GM19351 (cell line): ENCODE measurements around the gene SPATA21.

Experiments used
- ATAC-seq: cut with Tn5 transposase; IDR thresholded peaks from one replicate; pipeline ENCODE4 v1.9.1; 2021; ENCODE audit warnings: mild to moderate bottlenecking, moderate library complexity; ENCODE audit not compliant: unreplicated experiment

The SPATA21 gene

DNA sequence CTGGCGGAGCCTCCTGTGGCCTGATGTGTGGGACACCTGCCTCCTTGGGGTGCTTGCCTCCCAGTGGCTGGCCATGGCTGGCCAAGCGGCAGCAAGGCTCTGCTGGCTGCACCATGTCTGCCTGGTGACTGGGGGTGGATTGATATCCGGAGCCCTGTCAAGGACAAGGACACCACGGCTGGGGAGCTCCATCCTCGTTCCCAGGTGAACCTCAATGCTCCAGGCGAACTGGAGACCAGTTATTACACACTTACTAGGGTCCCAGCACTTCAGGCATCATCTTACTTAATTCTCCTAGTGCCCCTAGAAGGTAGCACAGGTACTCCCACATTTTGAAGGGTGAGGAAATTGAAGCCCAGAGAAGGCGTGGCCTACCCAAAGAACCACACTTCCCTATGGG is 15.2 kb downstream of the SPATA21 start:
- no peak for ATAC-seq

DNA sequence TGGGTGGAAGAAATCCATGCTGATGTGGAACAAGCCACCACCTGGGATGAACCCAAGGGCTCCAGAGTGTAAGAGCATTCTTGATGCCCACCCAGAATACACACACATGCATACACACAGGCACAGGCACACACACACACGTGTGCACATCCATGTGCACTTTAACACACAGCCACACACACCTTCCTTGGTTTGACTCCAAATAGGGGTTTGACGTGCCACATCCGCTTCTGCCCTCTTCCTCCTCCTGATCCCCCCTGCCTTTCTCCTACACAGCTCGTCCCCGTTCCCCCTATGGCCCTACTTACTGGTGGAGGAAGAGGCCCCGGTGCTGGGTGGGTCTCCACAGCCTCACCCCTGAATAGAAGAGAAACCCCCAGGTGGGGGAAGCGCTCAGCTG is 16.0 kb downstream of the SPATA21 start:
- ATAC-seq, result no peak

DNA sequence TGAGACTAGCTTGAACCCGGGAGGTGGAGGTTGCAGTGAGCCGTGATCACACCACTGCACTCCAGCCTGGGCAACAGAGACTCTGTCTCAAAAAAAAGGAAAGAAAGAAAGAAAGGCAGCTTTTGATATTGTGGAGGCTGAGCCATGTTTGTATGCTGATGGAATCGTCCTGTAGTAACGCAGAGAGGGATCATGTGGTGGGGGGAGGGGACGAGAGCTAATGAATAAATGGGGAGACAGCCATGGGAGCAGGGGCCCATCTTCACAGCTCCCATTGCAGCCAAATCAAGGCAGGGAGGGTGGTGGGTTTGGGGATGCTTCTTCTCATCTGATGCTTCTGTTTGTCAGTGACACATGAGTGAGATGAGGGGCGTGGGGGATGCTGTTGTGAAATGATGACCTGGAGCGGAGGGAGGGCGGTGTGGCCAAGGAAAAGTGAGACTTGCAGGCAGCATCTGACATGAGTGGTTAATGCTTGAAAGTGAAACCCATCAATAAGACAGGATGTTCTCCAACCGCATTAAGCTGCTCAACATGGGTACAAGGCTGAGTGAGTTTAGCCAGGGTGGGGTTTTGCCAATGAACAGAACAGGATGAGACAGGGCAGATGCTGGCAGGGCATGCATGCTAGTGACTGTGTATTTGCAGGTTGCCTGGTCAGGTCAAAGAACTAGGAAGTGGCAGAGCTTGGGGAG is 16.7 kb downstream of the SPATA21 start:
- ATAC-seq, result peak; percentile 64

DNA sequence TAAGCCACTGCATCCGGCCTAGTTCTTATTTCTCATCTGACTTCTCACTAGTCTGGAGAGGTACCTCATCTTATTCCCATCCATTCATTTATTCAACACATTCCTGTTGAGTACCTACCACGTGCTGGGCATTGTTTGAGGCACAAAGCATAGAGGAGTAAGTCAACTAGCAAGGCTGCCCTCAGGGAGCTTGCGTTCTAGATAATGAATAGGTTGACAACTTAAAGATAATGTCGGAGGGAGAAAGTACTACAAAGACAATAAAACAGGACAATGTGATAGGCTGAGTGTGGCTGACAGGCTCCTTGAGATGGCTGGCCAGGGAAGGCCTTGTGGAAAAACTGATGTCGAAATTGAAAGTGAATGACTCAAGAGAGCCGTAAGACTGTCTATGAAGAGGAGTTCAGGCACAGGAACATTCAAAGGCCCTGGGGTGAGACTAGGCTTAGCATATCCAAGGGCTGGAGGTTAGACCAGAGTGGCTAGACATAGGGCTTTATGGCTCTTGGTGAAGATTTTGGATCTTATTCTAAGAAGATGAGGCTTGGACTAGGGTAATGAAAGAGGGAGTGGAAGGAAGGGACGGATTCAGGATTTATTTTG is 18.3 kb downstream of the SPATA21 start:
- ATAC-seq, result no peak

DNA sequence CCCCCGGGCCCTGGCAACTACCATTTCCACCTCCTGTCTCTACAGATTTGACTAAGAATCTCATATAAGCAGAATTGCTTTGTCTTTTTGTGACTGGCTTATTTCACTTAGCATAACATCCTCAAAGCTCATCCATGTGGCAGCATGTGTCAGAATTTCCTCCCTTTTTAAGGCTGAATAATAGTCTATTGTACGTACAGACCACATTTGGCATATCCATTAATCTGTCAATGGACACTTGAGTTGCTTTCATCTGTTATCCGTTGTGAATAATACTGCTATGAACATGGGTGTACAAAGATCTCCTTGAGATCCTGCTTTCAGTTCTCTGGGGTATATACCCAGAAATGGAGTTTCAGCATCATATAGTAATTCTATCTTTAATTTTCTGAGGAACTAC is 24.0 kb downstream of the SPATA21 start:
- no peak for ATAC-seq

DNA sequence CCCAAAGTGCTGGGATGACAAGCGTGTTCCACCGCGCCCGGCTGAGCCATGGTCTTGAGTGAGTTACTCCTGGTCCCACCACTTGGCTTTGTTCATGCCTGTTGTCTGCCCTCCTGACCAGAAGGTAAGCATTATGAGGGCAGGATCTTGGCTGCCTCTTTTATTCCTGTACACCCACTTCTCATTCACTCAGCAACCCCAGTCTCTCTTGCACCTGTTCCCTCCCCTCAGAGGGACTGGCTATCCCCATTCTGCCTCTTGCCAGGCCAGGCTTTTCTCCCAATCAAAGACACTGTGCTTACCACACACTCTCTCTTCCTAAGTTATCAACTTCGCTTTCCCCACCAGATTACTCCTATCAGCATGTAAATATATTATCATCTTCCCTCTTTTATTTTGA is 26.4 kb downstream of the SPATA21 start:
- ATAC-seq, result no peak

DNA sequence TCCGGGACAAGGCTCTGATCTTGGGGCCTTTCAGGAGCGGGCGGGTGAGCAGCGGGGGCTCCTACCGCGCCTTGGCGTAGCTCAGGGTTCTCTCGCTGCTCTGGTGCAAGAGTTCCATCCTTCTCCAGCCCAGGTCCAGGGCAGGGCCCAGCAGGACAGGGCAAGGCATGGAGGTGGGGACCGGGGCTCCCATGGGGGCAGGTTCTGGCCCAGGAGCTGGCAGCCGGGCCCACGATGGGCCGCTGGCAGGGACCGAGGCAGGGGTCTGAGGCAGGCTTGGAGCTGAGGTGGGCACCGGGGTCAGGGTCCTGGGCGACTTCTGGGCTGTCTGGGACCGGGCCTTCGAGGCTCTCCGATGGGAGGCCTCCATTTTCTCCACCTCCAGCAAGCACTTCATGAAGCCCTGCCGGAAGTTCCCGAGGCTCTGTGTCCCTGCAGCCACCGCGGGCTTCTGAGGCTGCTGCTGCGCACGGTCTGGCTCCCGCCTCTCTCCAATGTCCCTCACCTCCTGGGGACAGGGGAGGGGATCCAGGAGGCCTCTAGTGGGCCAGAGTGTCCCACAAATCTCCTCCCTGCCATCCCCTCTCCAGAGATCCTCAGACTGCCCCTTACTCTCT is 27.6 kb downstream of the SPATA21 start:
- ATAC-seq, result no peak

DNA sequence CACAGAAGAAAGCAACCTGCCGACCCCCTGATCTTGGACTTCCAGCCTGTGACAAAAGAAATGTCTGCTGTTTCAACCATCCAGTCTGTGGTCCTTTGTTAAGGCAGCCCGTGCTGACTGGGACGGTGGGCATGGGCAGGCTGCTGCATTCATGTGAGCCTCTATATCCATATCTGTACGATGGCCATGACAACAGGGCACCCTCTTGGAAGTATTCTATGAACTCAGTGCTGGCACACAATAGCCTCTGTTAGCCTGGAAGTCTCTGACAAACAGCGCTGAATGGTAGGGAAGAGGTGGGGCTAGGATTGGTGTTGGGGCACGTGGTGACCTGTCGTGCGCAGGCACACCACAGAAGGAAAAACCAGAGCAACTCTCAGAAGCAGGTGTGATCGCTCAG is 30.4 kb downstream of the SPATA21 start:
- no peak for ATAC-seq

DNA sequence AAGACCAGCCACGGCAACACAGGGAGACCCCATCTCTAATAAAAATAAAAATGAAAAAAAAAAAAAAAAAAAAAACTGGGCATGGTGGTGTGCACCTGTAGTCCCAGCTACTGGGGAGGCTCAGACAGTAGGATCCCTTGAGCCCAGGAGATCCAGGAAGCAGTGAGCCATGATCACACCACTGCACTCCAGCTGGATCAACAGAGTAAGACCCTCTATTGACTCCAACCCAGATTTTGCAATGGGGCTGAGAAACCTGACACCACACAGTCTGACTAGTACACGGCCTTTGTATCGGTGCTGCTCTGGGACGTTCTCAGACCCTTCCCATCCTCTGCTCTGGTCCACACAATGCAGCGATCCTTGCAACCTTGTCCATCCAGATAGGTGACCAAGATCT is 31.8 kb downstream of the SPATA21 start:
- ATAC-seq, result no peak

DNA sequence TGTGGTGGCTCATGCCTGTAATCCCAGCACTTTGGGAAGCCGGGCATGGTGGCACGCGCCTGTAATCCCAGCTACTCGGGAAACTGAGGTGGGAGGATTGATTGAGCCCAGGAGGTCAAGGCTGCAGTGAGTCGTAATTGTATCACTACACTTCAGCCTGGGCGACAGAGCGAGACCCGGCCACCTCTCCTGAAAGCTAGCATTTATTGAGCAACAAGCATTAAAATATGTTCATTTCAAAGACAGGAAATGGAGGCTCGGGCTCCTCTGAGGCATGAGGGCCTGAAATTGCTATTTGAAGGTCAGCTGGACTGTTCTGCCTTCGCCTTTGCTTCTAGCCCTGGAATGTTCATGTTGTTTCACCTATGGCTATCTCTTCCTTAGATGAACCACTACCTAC is 34.5 kb downstream of the SPATA21 start:
- ATAC-seq, result no peak

DNA sequence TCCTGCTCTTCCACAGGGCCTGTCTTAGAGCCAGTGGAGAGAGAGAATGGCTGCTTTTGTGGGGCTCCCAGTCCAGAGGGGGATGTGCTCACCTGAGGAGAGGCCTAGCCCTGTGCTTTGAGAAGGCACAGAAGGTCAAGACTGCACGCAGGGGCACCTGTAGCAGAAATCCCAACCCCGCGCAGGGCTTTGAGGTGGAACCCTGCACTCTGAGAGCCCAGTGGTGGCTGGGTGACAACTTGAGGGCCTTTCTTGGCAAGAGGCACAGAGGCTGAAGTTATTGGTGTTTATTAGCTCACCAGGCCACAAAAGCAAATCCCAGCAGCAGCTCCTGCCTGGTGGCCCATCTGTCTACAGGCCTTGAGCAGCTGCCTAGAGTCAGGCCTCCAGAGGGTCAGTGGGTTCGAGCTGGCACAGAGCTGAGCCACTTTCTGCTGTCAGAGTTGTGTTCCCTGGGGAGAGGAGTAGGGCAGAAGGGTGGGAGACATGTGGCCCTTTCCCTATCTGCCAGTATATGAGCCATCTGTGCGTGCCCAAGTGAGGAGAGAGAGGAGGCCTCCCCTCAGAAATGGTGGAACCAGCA is 38.8 kb downstream of the SPATA21 start:
- ATAC-seq, result no peak

DNA sequence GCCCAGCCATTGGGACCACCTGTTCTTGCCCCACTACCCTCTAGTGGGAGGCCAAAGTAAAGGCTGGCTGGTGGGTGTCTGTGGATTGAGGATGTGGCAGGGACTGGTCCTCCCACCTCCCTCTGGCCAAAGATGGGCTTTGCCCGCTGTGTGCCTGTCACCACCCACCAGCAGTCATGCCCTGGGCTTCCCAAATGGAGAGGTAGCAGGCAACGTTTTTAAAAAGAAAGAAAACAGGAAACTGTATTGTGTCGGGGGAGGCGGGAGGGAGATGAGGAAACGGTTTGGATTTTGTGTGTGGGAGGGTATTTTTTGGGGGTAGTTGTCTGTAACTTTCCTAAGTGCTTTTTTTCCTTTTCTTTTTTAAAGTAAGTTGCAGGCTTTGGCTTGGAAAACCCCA is 40.1 kb downstream of the SPATA21 start:
- ATAC-seq, result no peak

DNA sequence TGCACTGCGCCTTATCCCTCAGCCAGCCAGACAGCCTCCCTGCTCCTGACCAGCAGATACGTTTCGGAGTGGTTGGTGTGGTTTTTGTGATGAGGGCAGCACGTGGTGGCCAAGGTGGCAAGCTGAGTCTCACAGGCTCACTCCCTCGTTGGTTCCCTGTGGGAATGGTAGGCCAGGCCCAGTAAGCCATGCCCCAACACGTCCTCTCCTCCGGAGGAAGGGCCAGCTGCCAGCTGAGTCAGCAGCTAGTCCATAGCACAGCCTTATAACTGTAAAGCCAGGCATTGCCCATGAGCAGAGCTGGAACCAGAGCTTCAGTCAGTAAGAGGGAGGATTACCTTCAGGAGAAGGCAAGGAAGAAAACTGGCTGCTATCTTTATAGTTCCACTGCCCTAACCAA is 40.6 kb downstream of the SPATA21 start:
- ATAC-seq, result no peak

DNA sequence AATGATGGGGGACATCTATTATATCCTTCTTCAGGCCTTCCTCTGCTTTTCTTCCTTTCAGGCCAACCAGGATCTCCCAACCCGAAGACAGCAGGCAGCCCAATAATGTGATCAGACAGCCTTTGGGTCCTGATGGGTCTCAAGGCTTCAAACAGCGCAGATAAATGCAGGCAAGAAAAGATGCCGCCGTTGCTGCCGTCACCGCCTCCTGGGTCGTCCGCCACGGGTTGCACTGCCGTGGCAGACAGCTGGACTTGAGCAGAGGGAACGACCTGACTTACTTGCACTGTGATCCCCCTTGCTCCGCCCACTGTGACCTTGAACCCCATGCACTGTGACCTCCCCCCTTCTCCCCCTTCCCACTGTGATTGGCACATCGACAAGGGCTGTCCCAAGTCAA is 42.2 kb downstream of the SPATA21 start:
- no peak for ATAC-seq

DNA sequence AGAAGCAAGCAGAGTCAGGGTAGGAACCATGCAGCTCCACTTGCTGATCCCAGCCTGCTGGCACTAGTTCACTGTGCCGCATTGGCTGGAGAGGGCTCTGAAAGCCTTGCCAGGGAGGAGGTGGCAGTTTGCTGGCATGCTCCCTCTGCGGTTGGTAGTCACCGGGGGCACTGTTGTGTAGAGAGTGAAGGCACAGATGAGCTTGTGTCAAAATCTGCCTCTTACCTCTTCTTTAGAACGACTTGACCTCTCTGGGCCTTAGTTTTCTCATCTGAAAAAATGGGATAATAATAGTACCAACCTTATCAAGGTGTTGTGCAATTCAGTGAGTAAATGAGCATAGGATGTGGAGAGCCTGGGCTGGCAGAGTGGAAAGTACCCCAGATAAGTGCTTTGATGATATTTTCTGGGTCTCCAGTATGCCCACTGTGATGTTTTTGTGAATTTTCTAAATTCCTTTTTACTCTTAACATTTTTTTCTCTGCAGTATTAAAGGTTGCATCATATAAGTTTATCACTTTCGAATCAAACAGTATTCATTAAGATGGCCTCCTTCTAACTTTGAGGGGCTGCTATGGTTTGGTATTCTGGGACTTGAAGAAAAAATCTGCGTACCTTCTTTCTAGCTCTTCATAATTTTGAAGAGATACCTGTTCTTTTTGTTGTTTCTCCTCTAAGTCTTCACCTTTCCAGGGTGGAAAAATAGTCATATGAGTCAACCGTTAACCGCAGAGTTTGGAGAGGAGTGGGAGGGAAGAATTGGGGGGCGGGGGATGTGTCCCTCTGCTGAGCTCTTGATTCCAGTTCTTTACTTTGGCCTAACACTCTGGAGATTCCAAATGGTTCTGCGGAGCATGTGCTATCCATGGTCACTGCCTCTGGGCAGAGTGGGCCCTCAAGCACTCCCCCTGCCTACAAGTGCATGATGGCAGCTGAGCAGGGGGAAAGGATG is 43.4 kb downstream of the SPATA21 start:
- no peak for ATAC-seq

DNA sequence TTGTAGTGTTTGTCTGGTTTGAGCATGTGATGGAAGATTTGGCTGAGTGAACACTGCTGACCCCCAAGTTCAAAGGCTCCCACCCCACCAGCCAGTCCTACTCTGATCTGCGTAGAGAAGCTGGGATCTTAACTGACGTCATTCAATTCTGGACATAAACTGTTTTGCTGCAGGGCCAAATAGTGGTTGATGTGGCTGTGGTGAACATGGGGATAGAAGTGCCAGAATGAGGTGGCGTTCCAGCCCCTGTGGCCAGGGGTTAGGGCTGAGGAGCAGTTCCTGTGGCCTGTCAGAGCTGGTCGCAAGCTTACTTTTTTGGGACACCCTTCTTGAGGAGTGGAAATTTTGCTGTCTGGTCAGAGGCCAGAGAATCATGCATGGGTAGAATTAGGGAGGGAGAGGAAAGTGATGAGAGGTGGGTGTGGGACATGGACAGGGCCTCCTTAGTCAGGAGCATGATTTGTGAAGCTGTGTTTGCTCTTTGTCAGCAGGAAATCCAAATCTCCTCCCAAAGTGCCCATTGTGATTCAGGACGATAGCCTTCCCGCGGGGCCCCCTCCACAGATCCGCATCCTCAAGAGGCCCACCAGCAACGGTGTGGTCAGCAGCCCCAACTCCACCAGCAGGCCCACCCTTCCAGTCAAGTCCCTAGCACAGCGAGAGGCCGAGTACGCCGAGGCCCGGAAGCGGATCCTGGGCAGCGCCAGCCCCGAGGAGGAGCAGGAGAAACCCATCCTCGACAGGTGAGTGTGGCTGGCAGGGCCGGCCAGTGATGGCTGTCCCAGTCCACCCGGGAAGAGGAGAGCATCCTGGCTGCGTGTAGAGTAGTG is 44.3 kb downstream of the SPATA21 start:
- no peak for ATAC-seq

DNA sequence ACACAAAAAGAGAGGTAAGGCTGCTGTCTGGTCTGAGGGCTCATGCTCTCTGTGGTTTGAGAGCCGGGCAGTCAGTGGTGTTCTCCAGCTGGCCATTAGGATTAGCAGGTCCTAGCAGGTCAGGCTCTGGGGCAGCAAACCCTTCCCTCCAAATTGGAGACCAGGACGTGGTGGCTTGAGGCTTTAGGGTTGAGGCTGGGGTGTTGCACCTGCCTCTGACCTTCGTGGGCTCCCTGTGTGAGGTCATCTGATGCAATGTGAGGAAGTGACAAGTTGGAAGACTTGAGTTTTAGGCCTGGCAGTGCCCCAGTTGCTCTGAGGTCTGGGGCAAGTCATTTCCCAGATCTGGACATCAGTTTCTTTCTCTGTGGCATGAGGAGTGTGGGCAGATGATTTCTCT is 45.8 kb downstream of the SPATA21 start:
- ATAC-seq, result no peak

DNA sequence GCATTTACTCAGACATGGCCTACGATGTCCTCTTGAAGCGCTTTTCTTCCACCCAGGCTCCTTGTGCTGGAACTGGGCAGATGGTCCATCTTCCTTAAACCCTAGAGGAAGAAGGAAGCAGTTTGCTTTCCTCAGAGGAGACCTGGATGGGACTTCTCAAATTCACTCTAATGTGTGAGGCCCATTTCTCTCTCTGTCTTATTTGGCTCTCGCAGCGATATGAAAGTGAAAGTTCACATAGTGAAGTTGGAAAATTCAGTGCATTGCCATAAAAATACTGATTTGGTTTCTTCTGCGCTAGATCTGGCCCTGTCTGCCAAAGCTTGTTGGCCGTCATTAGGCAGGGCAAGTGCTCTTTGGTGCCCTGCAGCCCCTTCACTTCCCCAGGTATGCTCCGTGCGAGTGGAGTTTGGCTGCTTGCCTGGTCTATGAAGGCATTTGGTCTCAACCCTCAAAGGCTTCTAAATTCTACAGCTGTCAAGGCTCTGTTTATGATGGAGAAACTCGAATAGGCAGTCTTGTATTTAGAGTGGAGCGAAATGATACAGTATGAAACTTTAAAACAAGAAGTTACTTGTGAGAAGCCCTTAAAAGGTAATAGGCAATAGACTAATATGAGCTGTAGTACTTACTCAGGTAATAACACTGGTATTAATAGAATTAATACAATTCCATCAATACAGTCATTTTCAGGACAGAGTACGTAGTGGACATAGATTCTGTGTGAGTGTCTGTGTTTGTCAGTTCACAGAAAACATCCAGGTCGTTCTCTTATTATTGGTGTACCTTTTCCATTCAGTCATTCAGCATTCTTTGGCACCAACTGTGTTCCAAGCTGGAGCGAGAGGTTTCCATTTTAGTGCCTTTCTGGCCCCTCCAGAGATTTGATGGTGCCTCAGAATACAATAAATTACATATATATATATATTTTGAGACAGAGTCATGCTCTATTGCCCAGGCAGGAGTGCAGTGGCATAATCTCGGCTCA is 49.7 kb downstream of the SPATA21 start:
- ATAC-seq, result no peak
